ENCODE results near the gene LRRC3.
"Not testable (repeated sequence)": the region's sequence is repeated elsewhere in the genome, so short reads cannot be mapped to it uniquely, and the experiment has no call there.

The LRRC3 gene

GRCh38 chr21:44498280-44499210 lies 43.2 kb downstream of the LRRC3 start:
- no peak for DNase-seq

- DNase-seq: no peak
Observed at GRCh38 chr21:44499211-44499560, 43.9 kb downstream of the LRRC3 start.

DNA sequence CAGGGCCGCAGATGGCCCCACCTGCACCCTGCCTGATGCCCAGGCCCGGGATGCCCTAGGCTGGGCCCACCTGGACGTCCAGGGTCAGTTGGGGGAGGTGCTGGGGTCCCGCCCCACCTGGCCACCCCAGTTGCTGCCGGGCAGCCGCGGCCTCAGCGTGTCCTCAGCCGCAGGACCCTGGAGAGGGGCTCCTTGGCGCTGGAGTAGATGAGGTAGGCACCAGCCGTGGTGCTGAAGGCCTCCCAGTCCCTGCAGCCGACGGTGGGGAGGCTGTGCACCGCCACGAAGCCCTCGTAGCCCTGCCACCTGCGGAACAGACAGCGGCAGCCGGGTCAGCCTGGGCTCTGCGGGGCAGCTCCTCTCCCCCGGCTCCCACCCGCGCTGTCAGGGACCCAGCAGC lies 44.3 kb downstream of the LRRC3 start:
- DNase-seq: no peak

GRCh38 chr21:44500111-44500510 lies 44.8 kb downstream of the LRRC3 start:
- no peak for DNase-seq

- DNase-seq: no peak
Observed at GRCh38 chr21:44502171-44502958, 47.1 kb downstream of the LRRC3 start.

- DNase-seq: not testable (repeated sequence)
Observed at GRCh38 chr21:44503006-44503889, 47.9 kb downstream of the LRRC3 start.

- no peak for DNase-seq
Observed at GRCh38 chr21:44503901-44504399, 48.6 kb downstream of the LRRC3 start.

DNA sequence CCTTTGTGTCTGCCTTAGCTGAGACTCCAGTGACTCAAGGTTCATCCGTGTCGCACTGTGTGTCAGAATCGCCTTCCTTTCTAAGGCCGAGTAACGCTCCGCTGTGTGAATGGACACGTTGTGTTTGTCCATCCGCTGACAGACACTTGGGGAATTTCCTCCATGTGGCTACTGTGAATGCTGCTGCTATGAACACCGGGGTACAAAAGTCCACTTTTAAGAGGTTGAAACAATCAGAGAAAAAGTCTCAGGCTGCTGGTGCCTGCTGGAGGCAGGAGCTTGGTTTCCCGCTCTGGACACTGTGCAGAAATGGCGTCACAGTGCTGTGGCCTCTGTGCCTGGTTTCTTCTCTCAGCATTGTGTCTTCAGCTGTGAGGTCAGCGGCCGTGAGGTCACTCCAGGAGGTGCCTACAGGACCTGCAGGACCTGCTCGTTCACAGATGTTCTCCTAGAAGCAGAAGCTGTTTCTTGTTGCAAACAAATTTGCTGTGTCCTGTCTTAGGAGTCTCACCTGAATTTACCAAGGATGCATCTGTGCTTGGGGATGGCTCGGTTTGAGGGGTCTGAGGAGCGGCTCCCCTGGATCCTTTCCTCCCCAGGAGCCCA lies 50.5 kb downstream of the LRRC3 start:
- no peak for DNase-seq

DNA sequence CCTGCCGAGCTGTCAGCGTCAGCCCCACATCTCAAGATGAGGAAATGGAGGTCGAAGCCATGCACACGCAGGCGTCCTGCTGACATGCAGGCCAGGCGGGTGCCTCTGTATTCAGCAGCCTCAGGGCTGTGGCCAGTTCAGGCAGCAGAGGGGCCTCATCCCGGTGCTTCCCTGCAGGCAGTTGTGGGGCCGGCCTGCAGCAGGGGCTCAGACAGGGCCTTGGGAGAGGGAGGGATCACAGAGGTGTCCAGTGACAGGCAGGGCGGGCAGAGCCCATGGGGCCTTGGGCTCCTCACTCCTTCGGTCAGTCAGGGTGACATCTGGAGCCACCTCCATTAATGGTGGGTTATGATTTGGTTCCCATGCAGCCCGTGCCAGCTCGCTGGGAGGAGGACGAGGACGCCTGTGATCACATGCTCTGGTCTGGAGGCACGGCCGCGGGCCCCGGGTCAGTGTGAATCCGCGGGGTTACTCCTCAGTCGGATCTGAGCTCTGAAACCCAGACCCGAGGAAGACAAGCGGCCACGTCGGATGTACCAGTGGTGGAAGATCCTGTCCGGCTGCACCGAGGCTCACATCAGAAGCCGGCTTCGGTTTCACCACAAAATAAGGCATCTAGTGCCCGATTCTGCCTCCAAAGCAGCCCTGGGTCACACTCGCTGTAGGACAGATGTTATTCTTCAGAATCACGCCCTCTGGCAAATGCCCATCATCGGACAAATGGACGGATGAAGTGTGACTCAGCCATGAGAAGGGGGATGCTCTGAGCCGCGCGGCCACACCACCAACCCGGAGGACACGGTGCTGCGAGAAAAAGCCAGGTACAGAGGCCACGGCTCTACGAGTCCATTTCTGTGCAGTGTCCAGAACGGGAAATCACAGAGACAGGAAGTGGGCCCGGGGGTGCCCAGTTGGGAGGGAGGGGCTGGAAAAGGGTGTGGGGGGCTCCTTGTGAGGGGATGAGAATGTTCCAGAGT lies 51.3 kb downstream of the LRRC3 start:
- DNase-seq: no peak

- no peak for DNase-seq
Observed at GRCh38 chr21:44507673-44508425, 52.5 kb downstream of the LRRC3 start.

DNA sequence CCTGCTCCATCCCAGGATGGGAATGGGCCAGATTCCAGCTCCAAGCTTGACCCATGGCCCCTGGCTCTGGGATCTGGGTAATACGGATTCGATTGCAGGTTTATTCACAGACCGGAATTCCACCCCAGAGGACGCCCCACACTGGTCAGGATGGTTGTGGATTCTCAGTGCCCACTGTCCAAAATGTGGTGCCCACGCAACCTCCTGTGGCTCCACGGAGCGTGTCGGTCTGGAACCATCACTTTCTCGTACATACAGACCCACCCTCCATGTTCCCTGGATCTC lies 53.1 kb downstream of the LRRC3 start:
- DNase-seq: no peak

- no peak for DNase-seq
Observed at GRCh38 chr21:44508711-44509445, 53.6 kb downstream of the LRRC3 start.

DNA sequence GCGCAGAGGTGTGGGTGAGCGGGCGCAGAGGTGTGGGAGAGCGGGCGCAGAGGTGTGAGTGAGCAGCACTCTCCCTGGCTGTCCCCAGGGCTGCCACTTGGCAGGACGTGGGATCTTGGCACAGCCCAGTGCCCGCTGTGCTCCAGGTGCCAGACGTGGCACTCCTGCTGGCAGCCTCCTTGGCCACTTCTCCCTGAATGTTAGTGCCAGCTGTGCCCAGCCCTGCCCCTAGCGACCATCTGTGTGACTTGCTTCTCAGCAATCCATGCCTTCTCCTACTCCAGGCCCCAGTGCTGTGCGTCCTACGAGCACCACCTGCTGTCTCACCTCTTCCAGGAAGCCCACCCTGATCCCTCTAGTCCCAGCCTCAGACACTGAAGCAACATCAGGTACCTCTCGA lies 54.2 kb downstream of the LRRC3 start:
- no peak for DNase-seq

DNA sequence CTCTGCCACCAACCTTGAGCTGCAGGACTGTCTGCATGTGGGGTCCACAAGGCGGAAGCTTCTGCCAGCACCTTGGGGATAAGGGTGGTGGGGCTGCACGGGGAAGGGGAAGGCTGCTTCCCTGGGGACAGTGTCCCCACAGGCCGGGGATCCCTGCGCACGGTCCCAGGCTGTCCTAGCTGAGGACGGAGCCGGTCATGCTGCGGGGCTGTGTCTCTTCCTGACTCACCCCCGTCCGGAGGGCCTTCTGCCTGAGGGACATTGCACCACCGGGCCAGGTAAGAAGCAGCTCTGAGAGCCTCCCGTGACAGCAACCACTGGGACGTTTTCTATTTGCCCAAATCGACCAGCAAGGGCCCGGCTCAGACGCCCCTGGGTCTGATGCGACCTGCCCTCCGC lies 54.8 kb downstream of the LRRC3 start:
- no peak for DNase-seq

GRCh38 chr21:44510508-44511218 lies 55.4 kb downstream of the LRRC3 start:
- DNase-seq: no peak

GRCh38 chr21:44511219-44511937 lies 56.1 kb downstream of the LRRC3 start:
- no peak for DNase-seq

Data from GOT3 (cell line).